ENCODE results near the gene SLC9A9.
A peak's percentile ranks its signal among the peaks of the same experiment; 100 is the strongest.
"Not testable (repeated sequence)": the region's sequence is repeated elsewhere in the genome, so short reads cannot be mapped to it uniquely, and the experiment has no call there.

Gene SLC9A9

GRCh38 chr3:143808030-143808429, 40.2 kb downstream of the SLC9A9 start:
- H3K27ac ChIP-seq (ENCODE audit: low read depth, low read length), result no peak overlapping the region
- H3K9ac ChIP-seq (ENCODE audit: low read length), result no peak overlapping the region
- H3K36me3 ChIP-seq (ENCODE audit: insufficient read depth, low read length), result no peaks in the 10 kb centered on the region
- H3K4me1 ChIP-seq (ENCODE audit: insufficient read depth, low read length), result peaks cover 20% of the 10 kb centered on the region
- H3K4me3 ChIP-seq (ENCODE audit: low read depth in 1 of 2, low read length in 2 of 2), result no peak overlapping the region
- H3K9me3 ChIP-seq (ENCODE audit: low read length), result no peaks in the 10 kb centered on the region
- no peaks in the 10 kb centered on the region for H3K27me3 ChIP-seq (ENCODE audit: control insufficient read depth in 1 of 2, insufficient read depth in 2 of 2, low read length in 2 of 2)

GRCh38 chr3:143806038-143806437, 42.2 kb downstream of the SLC9A9 start:
- Histone ChIP-seq H3K4me3 (ENCODE audit: low read depth in 1 of 2, low read length in 2 of 2) (no peak overlapping the region), H3K27me3 (ENCODE audit: control insufficient read depth in 1 of 2, insufficient read depth in 2 of 2, low read length in 2 of 2) (no peaks in the 10 kb centered on the region), H3K9me3 (ENCODE audit: low read length) (no peaks in the 10 kb centered on the region), H3K9ac (ENCODE audit: low read length) (no peak overlapping the region), H3K4me1 (ENCODE audit: insufficient read depth, low read length) (peaks cover 20% of the 10 kb centered on the region), H3K36me3 (ENCODE audit: insufficient read depth, low read length) (no peaks in the 10 kb centered on the region), H3K27ac (ENCODE audit: low read depth, low read length) (no peak overlapping the region)

- H3K4me3 ChIP-seq (ENCODE audit: low read depth in 1 of 2, low read length in 2 of 2); H3K27me3 ChIP-seq (ENCODE audit: control insufficient read depth in 1 of 2, insufficient read depth in 2 of 2, low read length in 2 of 2); H3K9me3 ChIP-seq (ENCODE audit: low read length); H3K9ac ChIP-seq (ENCODE audit: low read length); H3K36me3 ChIP-seq (ENCODE audit: insufficient read depth, low read length); H3K27ac ChIP-seq (ENCODE audit: low read depth, low read length): not testable (repeated sequence)
- peaks cover 17% of the 10 kb centered on the region for H3K4me1 ChIP-seq (ENCODE audit: insufficient read depth, low read length)
These were observed 42.8 kb downstream of the SLC9A9 start for GRCh38 chr3:143805476-143805875.

- H3K4me3 ChIP-seq (ENCODE audit: low read depth in 1 of 2, low read length in 2 of 2); H3K9me3 ChIP-seq (ENCODE audit: low read length); H3K36me3 ChIP-seq (ENCODE audit: insufficient read depth, low read length); H3K27me3 ChIP-seq (ENCODE audit: control insufficient read depth in 1 of 2, insufficient read depth in 2 of 2, low read length in 2 of 2); H3K4me1 ChIP-seq (ENCODE audit: insufficient read depth, low read length); H3K27ac ChIP-seq (ENCODE audit: low read depth, low read length); H3K9ac ChIP-seq (ENCODE audit: low read length): not testable (repeated sequence)
These were observed 47.2 kb downstream of the SLC9A9 start for GRCh38 chr3:143801046-143801445.

- H3K9ac ChIP-seq (ENCODE audit: low read length); H3K4me3 ChIP-seq (ENCODE audit: low read depth in 1 of 2, low read length in 2 of 2); H3K9me3 ChIP-seq (ENCODE audit: low read length); H3K27me3 ChIP-seq (ENCODE audit: control insufficient read depth in 1 of 2, insufficient read depth in 2 of 2, low read length in 2 of 2); H3K27ac ChIP-seq (ENCODE audit: low read depth, low read length); H3K36me3 ChIP-seq (ENCODE audit: insufficient read depth, low read length): not testable (repeated sequence)
- peaks cover 14% of the 10 kb centered on the region for H3K4me1 ChIP-seq (ENCODE audit: insufficient read depth, low read length)
These were observed 50.1 kb downstream of the SLC9A9 start for GRCh38 chr3:143798151-143798550.

DNA sequence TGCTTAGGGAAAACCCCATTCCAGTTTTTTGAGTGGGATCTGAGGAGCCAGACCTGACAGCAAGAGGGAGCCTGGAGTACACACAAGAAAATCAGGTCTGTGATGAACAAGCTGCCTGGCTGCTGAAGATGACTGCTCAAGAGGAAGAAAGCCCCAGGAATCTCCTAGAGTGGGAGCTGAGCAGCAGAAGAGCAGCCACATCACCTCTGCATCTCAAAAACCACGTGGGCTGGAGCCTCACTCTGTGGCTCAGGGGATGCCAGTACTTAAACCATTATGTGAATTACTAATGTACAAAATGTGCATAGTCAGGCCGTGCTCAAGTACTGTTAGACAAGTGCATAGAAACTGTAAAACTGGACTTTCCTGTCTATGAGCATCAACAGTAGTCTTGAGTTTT, 52.4 kb downstream of the SLC9A9 start:
- Histone ChIP-seq H3K9me3 (ENCODE audit: low read length) (no peaks in the 10 kb centered on the region), H3K36me3 (ENCODE audit: insufficient read depth, low read length) (no peaks in the 10 kb centered on the region), H3K27me3 (ENCODE audit: control insufficient read depth in 1 of 2, insufficient read depth in 2 of 2, low read length in 2 of 2) (no peaks in the 10 kb centered on the region), H3K27ac (ENCODE audit: low read depth, low read length) (no peak overlapping the region), H3K9ac (ENCODE audit: low read length) (no peak overlapping the region), H3K4me3 (ENCODE audit: low read depth in 1 of 2, low read length in 2 of 2) (no peak overlapping the region), H3K4me1 (ENCODE audit: insufficient read depth, low read length) (peaks cover 14% of the 10 kb centered on the region)

DNA sequence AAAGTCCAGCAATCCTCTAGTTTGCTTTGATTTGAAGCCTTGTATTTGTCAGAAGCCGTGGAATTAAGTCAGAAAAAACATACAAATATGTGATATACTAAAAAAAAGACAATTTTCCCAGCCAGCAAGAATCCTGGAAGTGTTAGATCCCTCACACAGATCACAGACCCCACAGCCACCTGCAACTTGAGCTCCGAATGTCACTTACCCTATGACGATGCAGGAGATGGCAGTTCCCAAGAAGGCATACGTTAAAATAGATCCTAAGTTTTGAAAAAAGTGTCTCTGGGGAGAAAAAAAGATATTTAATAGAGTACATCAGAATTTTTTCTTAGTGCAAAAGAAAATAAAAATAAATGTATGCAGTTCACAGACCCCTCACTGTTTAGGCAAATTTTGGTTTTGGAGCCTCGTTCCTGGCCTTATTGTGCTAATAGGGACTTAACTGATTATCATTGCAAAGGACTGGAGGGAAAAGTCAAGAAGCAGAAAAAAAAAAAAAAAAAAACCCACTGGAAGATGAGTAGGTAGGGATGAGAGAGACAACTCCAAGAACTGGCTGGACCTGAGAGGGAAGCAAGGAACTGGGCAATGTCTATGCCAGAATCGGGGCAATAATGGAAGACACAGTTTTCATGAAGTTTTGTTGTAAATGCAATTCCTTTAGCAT, 53.3 kb downstream of the SLC9A9 start:
- Histone ChIP-seq H3K9me3 (ENCODE audit: low read length) (no peaks in the 10 kb centered on the region), H3K4me1 (ENCODE audit: insufficient read depth, low read length) (peaks cover 14% of the 10 kb centered on the region), H3K9ac (ENCODE audit: low read length) (no peak overlapping the region), H3K36me3 (ENCODE audit: insufficient read depth, low read length) (no peaks in the 10 kb centered on the region), H3K4me3 (ENCODE audit: low read depth in 1 of 2, low read length in 2 of 2) (no peak overlapping the region), H3K27me3 (ENCODE audit: control insufficient read depth in 1 of 2, insufficient read depth in 2 of 2, low read length in 2 of 2) (no peaks in the 10 kb centered on the region), H3K27ac (ENCODE audit: low read depth, low read length) (no peak overlapping the region)

GRCh38 chr3:143793971-143794370, 54.3 kb downstream of the SLC9A9 start:
- H3K4me1 ChIP-seq (ENCODE audit: insufficient read depth, low read length), result peaks cover 14% of the 10 kb centered on the region
- H3K9ac ChIP-seq (ENCODE audit: low read length), result no peak overlapping the region
- no peaks in the 10 kb centered on the region for H3K36me3 ChIP-seq (ENCODE audit: insufficient read depth, low read length)
- H3K9me3 ChIP-seq (ENCODE audit: low read length), result no peaks in the 10 kb centered on the region
- H3K27ac ChIP-seq (ENCODE audit: low read depth, low read length), result no peak overlapping the region
- H3K4me3 ChIP-seq (ENCODE audit: low read depth in 1 of 2, low read length in 2 of 2), result no peak overlapping the region
- H3K27me3 ChIP-seq (ENCODE audit: control insufficient read depth in 1 of 2, insufficient read depth in 2 of 2, low read length in 2 of 2), result no peaks in the 10 kb centered on the region

DNA sequence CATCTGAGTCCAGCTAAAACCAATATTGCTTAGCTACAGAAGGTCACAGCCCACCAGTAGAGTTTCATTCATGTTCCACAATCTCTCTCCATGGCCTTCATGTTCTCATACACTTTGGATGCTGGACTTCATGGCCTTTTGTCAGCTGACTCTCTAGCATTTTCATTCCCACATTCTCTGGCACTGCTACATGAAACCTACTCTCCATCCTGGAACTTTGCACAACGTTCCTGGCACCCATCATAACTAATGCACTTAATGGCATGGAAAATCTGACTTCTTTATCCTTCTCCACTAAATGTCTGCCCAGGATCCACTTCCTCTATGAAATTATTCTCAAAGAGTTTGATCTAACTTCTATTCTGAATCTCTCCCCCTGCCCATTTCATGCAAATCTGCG, 56.9 kb downstream of the SLC9A9 start:
- no peaks in the 10 kb centered on the region for H3K27me3 ChIP-seq (ENCODE audit: control insufficient read depth in 1 of 2, insufficient read depth in 2 of 2, low read length in 2 of 2)
- H3K4me1 ChIP-seq (ENCODE audit: insufficient read depth, low read length), result peaks cover 21% of the 10 kb centered on the region
- no peak overlapping the region for H3K27ac ChIP-seq (ENCODE audit: low read depth, low read length)
- no peaks in the 10 kb centered on the region for H3K36me3 ChIP-seq (ENCODE audit: insufficient read depth, low read length)
- no peak overlapping the region for H3K9ac ChIP-seq (ENCODE audit: low read length)
- H3K4me3 ChIP-seq (ENCODE audit: low read depth in 1 of 2, low read length in 2 of 2), result no peak overlapping the region
- H3K9me3 ChIP-seq (ENCODE audit: low read length), result no peaks in the 10 kb centered on the region

- Histone ChIP-seq H3K4me3 (ENCODE audit: low read depth in 1 of 2, low read length in 2 of 2) (peak overlapping the region in 1 of 2 donors; percentile 38), H3K4me1 (ENCODE audit: insufficient read depth, low read length) (peaks cover 9% of the 10 kb centered on the region), H3K27me3 (ENCODE audit: control insufficient read depth in 1 of 2, insufficient read depth in 2 of 2, low read length in 2 of 2) (no peaks in the 10 kb centered on the region), H3K9me3 (ENCODE audit: low read length) (no peaks in the 10 kb centered on the region), H3K27ac (ENCODE audit: low read depth, low read length) (peak overlapping the region; percentile 10), H3K36me3 (ENCODE audit: insufficient read depth, low read length) (no peaks in the 10 kb centered on the region), H3K9ac (ENCODE audit: low read length) (peak overlapping the region; percentile 17)
These were observed 61.8 kb downstream of the SLC9A9 start for GRCh38 chr3:143786219-143787191.

- Histone ChIP-seq H3K9me3 (ENCODE audit: low read length) (no peaks in the 10 kb centered on the region), H3K36me3 (ENCODE audit: insufficient read depth, low read length) (no peaks in the 10 kb centered on the region), H3K27me3 (ENCODE audit: control insufficient read depth in 1 of 2, insufficient read depth in 2 of 2, low read length in 2 of 2) (no peaks in the 10 kb centered on the region), H3K27ac (ENCODE audit: low read depth, low read length) (no peak overlapping the region), H3K9ac (ENCODE audit: low read length) (no peak overlapping the region), H3K4me1 (ENCODE audit: insufficient read depth, low read length) (peaks cover 9% of the 10 kb centered on the region), H3K4me3 (ENCODE audit: low read depth in 1 of 2, low read length in 2 of 2) (no peak overlapping the region)
These were observed 63.8 kb downstream of the SLC9A9 start for GRCh38 chr3:143784446-143784845.
